Naive B cell (primary cell): Measurements from ENCODE around the gene ACSS3. TPM values are rescaled to one million over a fixed set of nuclear protein-coding genes. Genes with fewer than 3 reads are reported as not detected.
"Not testable (repeated sequence)": the region's sequence is repeated elsewhere in the genome, so short reads cannot be mapped to it uniquely, and the experiment has no call there.

ENCODE experiments used
- ATAC-seq, 2 donors: fragments of 150-1000 bp; cut with Tn5 transposase; 2 replicates each; pipeline ENCODE4 v1.10.0; 2021; ENCODE audit warnings: low read depth in 2 of 2, mild to moderate bottlenecking in 2 of 2, moderate library complexity in 2 of 2
- DNase-seq: peaks from one replicate; pipeline ENCODE4 v3.0.0; 2022
- H3K27ac Mint-ChIP-seq, 6 donors: one replicate each; pipeline ENCODE4 v1.8.0; 2020 to 2022; ENCODE audit warnings: mild to moderate bottlenecking in 6 of 6, mixed read lengths in 6 of 6, moderate library complexity in 5 of 6, inconsistent platforms in 2 of 6
- H3K27me3 Mint-ChIP-seq, 3 donors: one replicate each; pipeline ENCODE4 v1.8.0; 2021 to 2022; ENCODE audit warnings: mixed read lengths in 3 of 3, mild to moderate bottlenecking in 1 of 3
- H3K36me3 Mint-ChIP-seq, 2 donors: one replicate each; pipeline ENCODE4 v1.8.0; 2020 to 2022; ENCODE audit warnings: mixed read lengths in 2 of 2, inconsistent platforms in 1 of 2, mild to moderate bottlenecking in 1 of 2
- H3K4me1 Mint-ChIP-seq, 3 donors: one replicate each; pipeline ENCODE4 v1.8.0; 2020 to 2022; ENCODE audit warnings: mixed read lengths in 3 of 3, inconsistent platforms in 1 of 3, mild to moderate bottlenecking in 1 of 3, moderate library complexity in 1 of 3
- H3K4me3 Mint-ChIP-seq, 8 donors: one replicate each; pipeline ENCODE4 v1.8.0; 2020 to 2022; ENCODE audit warnings: mild to moderate bottlenecking in 8 of 8, mixed read lengths in 8 of 8, moderate library complexity in 8 of 8, inconsistent platforms in 2 of 8
- H3K9me3 Mint-ChIP-seq, 7 donors: one replicate each; pipeline ENCODE4 v1.8.0; 2020 to 2022; ENCODE audit warnings: mixed read lengths in 7 of 7, mild to moderate bottlenecking in 5 of 7, inconsistent platforms in 2 of 7, moderate library complexity in 1 of 7
- polyA plus RNA-seq, 6 donors: library from polyadenylated mRNA; unstranded; fragments of 300-500 nt; fragmentation: Illumina TruSeq; gene quantifications; one replicate each; pipeline ENCODE4 v1.2.3, GENCODE V29; 2021; ENCODE audit warnings: low read depth in 6 of 6

The ACSS3 gene
- polyA plus RNA-seq, 6 donors from 2014 or later: not detected

GRCh38 chr12:81081726-81082125 lies 3.8 kb downstream of the ACSS3 start:
- Mint-ChIP-seq H3K9me3 (peaks cover 0 to 21% (median 6%) of the 10 kb centered on the region in 7 donors), H3K27me3 (peaks cover 8 to 25% (median 18%) of the 10 kb centered on the region in 3 donors), H3K4me1 (no peaks in the 10 kb centered on the region), H3K36me3 (peaks cover 0 to 5% of the 10 kb centered on the region in 2 donors), H3K27ac (no peak overlapping the region), H3K4me3 (no peak overlapping the region)
- no peak for ATAC-seq
- DNase-seq: no peak

GRCh38 chr12:81083018-81083417 lies 5.1 kb downstream of the ACSS3 start:
- Mint-ChIP-seq H3K4me3 (no peak overlapping the region), H3K27me3 (peaks cover 8 to 17% (median 9%) of the 10 kb centered on the region in 3 donors), H3K36me3 (no peaks in the 10 kb centered on the region), H3K4me1 (no peaks in the 10 kb centered on the region), H3K9me3 (peaks cover 0 to 15% (median 6%) of the 10 kb centered on the region in 7 donors), H3K27ac (no peak overlapping the region)
- ATAC-seq (no peak), DNase-seq (no peak)

- H3K4me3 Mint-ChIP-seq: no peak overlapping the region
- no peak for DNase-seq
- no peak overlapping the region for H3K27ac Mint-ChIP-seq
- H3K9me3 Mint-ChIP-seq: peaks cover 0 to 10% (median 6%) of the 10 kb centered on the region in 7 donors
- H3K4me1 Mint-ChIP-seq: no peaks in the 10 kb centered on the region
- ATAC-seq: no peak
- H3K36me3 Mint-ChIP-seq: no peaks in the 10 kb centered on the region
- H3K27me3 Mint-ChIP-seq: peaks cover 1 to 10% (median 2%) of the 10 kb centered on the region in 3 donors
Measured at GRCh38 chr12:81083906-81084513, 6.1 kb downstream of the ACSS3 start.

DNA sequence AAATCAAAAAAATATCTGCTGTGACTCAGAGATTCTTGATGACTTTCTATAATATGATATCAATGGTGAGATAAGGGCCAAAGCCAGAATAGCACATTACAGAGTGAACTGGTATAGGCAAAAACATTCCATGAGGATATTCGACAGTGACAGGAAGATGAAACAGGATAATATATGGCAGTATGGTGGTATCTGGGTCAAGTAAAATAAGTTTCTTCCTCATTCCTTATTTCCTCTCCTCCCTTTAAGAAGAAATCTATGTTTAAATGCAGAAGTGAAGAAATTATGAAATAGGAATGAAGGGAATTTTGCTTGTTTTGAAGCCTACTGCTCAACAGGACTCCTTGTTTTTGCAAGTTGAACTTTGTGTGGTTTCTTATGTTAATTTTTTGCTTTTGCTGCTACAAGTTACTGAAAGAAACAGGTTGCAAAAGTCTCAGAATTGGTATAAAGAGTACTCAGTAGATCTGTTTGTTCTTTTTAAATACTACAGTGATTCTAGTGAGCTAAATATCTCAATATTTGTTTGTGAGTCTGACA lies 7.0 kb downstream of the ACSS3 start:
- ATAC-seq (no peak), DNase-seq (no peak)
- peaks cover 0 to 8% (median 3%) of the 10 kb centered on the region in 7 donors for H3K9me3 Mint-ChIP-seq
- H3K36me3 Mint-ChIP-seq: no peaks in the 10 kb centered on the region
- no peak overlapping the region for H3K27ac Mint-ChIP-seq
- H3K4me1 Mint-ChIP-seq: no peaks in the 10 kb centered on the region
- peaks cover 0 to 2% (median 0%) of the 10 kb centered on the region in 3 donors for H3K27me3 Mint-ChIP-seq
- peak overlapping the region in 1 of 8 donors; percentile 32 for H3K4me3 Mint-ChIP-seq

DNA sequence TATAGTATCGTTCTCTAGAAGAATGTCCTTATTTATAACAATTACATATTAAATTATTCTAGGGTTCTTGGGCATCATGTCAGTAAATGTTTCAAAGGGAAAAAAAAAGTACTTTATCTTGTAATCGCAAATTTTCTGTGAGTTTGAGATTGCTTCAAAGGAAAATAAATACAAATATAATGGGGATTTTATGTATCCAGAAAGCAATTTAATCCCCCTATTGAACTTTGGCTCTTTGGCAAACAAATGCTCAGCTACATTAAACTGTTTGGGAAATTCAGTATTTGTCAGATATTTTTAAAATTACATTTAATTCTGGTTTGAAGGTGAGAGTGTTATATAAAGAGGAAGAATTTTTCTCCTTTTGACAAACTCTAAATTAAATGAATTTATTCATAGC lies 8.0 kb downstream of the ACSS3 start:
- Mint-ChIP-seq H3K27me3 (no peaks in the 10 kb centered on the region), H3K4me1 (no peaks in the 10 kb centered on the region), H3K4me3 (no peak overlapping the region), H3K27ac (no peak overlapping the region), H3K9me3 (peaks cover 0 to 8% (median 0%) of the 10 kb centered on the region in 7 donors), H3K36me3 (no peaks in the 10 kb centered on the region)
- ATAC-seq (no peak), DNase-seq (no peak)

DNA sequence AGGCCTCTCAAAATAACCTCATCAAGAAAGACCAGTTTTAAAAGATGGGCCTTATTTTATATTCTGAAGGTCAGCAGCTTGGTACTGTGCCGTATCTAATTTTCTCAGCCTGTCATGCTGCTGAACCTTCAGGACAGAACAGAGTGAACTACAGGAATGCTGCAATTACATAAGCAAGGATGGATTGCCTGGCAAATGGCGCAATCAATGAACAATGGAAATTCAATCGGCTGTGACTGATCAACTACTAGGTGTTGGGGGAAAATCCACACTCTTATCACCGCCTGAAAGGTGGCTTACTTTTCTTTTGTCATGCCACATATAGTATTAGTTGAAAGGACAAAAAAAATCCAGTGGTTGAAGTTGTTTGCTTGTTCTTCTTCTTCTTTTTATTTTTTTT lies 8.5 kb downstream of the ACSS3 start:
- DNase-seq (no peak), ATAC-seq (no peak)
- peaks cover 0 to 8% (median 0%) of the 10 kb centered on the region in 7 donors for H3K9me3 Mint-ChIP-seq
- H3K36me3 Mint-ChIP-seq: no peaks in the 10 kb centered on the region
- H3K27ac Mint-ChIP-seq: no peak overlapping the region
- H3K4me3 Mint-ChIP-seq: no peak overlapping the region
- no peaks in the 10 kb centered on the region for H3K4me1 Mint-ChIP-seq
- no peaks in the 10 kb centered on the region for H3K27me3 Mint-ChIP-seq

DNA sequence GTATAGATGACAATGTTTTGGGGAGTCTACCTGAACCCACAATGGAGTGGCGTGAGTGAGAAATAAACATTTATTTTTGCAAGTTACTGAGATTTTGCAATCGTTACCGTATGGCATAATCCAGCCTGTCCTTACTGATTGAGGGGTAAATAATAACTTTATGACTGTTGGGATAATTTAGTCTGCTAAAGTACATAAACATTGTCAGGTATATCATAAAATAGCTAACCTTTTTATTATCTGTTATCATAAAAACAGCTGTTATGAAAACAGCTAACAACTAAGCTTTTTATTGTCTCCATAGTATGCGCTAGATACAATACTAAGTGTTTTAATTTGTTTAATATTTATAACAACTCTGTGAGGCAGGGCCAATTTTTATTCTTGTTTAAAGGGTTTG lies 10.3 kb downstream of the ACSS3 start:
- no peaks in the 10 kb centered on the region for H3K36me3 Mint-ChIP-seq
- no peaks in the 10 kb centered on the region for H3K27me3 Mint-ChIP-seq
- H3K27ac Mint-ChIP-seq: no peak overlapping the region
- DNase-seq (no peak), ATAC-seq (no peak)
- peaks cover 0 to 8% (median 0%) of the 10 kb centered on the region in 7 donors for H3K9me3 Mint-ChIP-seq
- H3K4me3 Mint-ChIP-seq: no peak overlapping the region
- H3K4me1 Mint-ChIP-seq: no peaks in the 10 kb centered on the region

DNA sequence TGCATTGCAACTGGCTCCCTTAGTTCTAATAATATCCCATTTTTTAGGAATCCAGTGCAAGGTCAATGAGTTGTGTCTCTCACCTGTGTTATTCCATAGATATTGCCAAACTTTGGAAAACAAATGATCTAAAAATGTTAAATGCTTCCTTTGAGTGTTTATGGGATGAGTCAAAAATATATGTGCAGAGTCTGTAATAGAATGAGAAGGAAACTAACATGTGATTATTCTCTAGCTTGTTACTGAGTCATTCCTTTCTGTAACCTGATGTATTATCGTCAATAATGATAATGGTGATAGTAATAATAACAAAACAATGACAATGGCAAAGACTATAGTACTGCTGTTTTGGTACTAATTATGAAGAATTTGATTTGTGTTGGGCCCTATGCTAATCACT lies 11.5 kb downstream of the ACSS3 start:
- no peaks in the 10 kb centered on the region for H3K36me3 Mint-ChIP-seq
- H3K4me3 Mint-ChIP-seq: no peak overlapping the region
- no peak for DNase-seq
- H3K27me3 Mint-ChIP-seq: no peaks in the 10 kb centered on the region
- H3K27ac Mint-ChIP-seq: no peak overlapping the region
- no peaks in the 10 kb centered on the region for H3K4me1 Mint-ChIP-seq
- no peak for ATAC-seq
- H3K9me3 Mint-ChIP-seq: peaks cover 0 to 4% (median 0%) of the 10 kb centered on the region in 7 donors

- Mint-ChIP-seq H3K9me3 (peaks cover 0 to 4% (median 0%) of the 10 kb centered on the region in 7 donors), H3K36me3 (no peaks in the 10 kb centered on the region), H3K27me3 (no peaks in the 10 kb centered on the region), H3K4me1 (no peaks in the 10 kb centered on the region), H3K4me3 (no peak overlapping the region), H3K27ac (no peak overlapping the region)
- ATAC-seq (no peak), DNase-seq (no peak)
Measured at GRCh38 chr12:81092053-81092452, 14.2 kb downstream of the ACSS3 start.

DNA sequence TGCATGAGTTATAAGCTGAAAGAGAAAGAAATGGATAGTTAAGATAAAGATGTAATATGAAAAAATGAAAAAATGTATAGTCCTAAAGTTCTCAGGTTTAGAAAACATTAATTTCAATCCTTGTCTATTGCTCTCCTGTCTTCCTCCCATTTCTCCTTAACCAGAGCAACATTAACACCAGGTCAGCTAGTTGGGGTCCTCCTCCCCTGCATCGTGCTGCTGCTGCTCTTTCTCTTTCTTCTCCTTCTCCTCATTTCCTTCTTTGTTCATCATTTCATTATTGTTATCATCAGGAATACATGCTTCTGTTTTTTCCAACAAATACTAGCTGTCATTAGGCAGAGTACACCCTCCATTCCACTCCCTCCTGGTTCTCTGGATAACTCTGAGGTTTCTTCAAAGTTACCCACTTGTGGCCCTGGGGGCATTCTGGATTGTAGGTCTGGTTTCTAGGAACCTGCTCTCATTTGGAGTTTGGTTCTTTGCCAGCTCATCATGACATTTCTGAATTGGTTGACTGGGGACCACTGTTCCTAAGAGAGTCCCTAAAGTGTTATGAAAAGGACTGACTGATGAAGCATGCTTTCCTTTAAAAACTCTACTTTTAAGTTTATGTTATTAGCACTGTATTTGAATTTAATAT lies 17.0 kb downstream of the ACSS3 start:
- no peak for ATAC-seq
- Mint-ChIP-seq H3K4me1 (no peaks in the 10 kb centered on the region), H3K4me3 (no peak overlapping the region), H3K27me3 (no peaks in the 10 kb centered on the region), H3K27ac (no peak overlapping the region), H3K9me3 (peaks cover 0 to 5% (median 0%) of the 10 kb centered on the region in 7 donors), H3K36me3 (no peaks in the 10 kb centered on the region)
- no peak for DNase-seq

- no peaks in the 10 kb centered on the region for H3K4me1 Mint-ChIP-seq
- no peaks in the 10 kb centered on the region for H3K36me3 Mint-ChIP-seq
- H3K4me3 Mint-ChIP-seq: no peak overlapping the region
- DNase-seq: no peak
- H3K27me3 Mint-ChIP-seq: no peaks in the 10 kb centered on the region
- no peak for ATAC-seq
- H3K9me3 Mint-ChIP-seq: peaks cover 0 to 5% (median 0%) of the 10 kb centered on the region in 7 donors
- H3K27ac Mint-ChIP-seq: no peak overlapping the region
Measured at GRCh38 chr12:81095501-81096232, 17.8 kb downstream of the ACSS3 start.

DNA sequence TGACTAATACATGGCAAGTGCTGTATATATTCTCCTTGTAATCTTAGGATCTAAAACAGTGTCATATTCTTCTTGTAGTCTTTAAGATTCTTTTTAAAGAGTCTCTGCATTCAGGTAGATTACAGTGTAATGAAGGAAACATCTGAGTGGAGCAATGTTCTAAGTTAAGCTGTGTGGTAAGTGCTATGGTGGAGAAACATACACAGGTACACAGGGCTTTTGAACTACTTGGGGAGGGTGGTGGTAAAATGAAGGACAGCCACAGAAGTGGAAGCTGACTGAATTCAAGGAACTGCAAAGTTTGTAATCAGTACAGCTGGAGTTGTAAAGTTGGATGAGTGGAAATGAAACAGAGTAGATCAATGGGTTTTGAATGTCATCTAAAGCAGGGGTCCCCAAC lies 27.8 kb downstream of the ACSS3 start:
- ATAC-seq: no peak
- H3K36me3 Mint-ChIP-seq: no peaks in the 10 kb centered on the region
- no peak for DNase-seq
- no peaks in the 10 kb centered on the region for H3K4me1 Mint-ChIP-seq
- no peaks in the 10 kb centered on the region for H3K27me3 Mint-ChIP-seq
- peaks cover 0 to 8% (median 2%) of the 10 kb centered on the region in 7 donors for H3K9me3 Mint-ChIP-seq
- no peak overlapping the region for H3K4me3 Mint-ChIP-seq
- no peak overlapping the region for H3K27ac Mint-ChIP-seq

GRCh38 chr12:81114226-81114625 lies 36.3 kb downstream of the ACSS3 start:
- Mint-ChIP-seq H3K4me3 (no peak overlapping the region), H3K27me3 (no peaks in the 10 kb centered on the region), H3K27ac (no peak overlapping the region), H3K9me3 (peaks cover 0 to 7% (median 5%) of the 10 kb centered on the region in 7 donors), H3K4me1 (no peaks in the 10 kb centered on the region), H3K36me3 (no peaks in the 10 kb centered on the region)
- DNase-seq: no peak
- no peak for ATAC-seq

DNA sequence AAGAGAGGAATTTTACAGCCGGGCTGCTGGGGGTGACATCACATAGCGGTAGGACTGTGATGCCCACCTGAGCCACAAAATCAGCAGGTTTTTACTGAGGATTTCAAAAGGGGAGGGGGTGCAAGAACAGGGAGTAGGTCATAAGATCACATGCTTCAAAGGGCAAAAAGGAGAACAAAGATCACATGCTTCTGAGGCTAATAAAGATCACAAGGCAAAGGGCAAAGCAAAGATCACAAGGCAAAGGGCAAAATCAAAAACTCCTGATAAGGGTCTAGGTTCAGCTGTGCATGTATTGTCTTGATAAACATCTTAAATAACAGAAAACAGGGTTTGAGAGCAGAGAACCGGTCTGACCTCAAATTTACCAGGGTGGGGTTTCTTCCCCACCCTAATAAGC lies 41.2 kb downstream of the ACSS3 start:
- H3K4me1 Mint-ChIP-seq, H3K4me3 Mint-ChIP-seq, DNase-seq, H3K36me3 Mint-ChIP-seq, ATAC-seq, H3K27me3 Mint-ChIP-seq: not testable (repeated sequence)
- Mint-ChIP-seq H3K27ac (peak overlapping the region in 1 of 6 donors; percentile 10), H3K9me3 (peaks cover 0 to 20% (median 6%) of the 10 kb centered on the region in 7 donors)
